Retinal pigment epithelial cell (primary cell): ENCODE data around the gene TRIO.
"Not testable (repeated sequence)": the region's sequence is repeated elsewhere in the genome, so short reads cannot be mapped to it uniquely, and the experiment has no call there.

Source experiments
- DNase-seq: peaks from one replicate; pipeline ENCODE4 v3.0.0-alpha.2; 2010; ENCODE audit warnings: low read depth
- H3K4me3 ChIP-seq: 2 replicates; pipeline ENCODE4 v1.5.1; 2011; ENCODE audit warnings: mild to moderate bottlenecking, low read length, control low read depth, moderate library complexity
- TF ChIP-seq, protein P1 (sequence below): conservative IDR thresholded peaks from 2 replicates; pipeline ENCODE4 v1.5.1; 2011; ENCODE audit warnings: low read depth, low read length, control low read depth, inconsistent platforms

TRIO gene

DNA sequence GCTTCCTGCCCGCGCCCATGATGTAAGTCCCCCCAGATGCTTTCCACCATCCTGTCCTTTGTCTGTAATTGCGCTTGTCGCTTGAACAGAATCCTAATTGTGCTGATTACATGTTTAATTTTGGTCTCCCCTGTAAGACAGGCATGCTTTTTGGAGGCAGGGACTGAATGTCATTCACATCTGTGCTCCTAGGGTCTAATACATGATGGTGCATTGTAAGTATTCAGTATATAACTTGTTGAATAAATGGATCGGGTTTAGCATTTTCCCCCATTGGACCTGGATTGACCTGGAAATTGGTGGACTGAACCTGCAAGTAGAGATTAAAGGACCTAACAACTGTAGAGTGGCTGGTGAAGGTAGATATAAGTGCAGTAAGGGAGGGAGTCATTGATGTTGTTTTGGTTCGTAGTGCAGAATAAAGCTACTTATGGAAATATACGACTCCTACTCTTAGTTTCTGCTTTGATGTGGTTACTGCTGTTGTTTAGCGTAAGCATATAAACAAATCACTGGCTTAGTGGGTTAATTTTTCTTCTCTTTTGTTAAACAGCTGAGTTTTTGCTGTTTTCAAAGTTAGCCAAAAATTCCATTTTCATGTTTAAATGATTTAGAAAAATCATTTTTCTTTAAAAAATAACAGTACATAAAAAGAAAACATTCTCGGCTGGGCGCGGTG lies 57.3 kb downstream of the TRIO start:
- no peak overlapping the region for H3K4me3 ChIP-seq

DNA sequence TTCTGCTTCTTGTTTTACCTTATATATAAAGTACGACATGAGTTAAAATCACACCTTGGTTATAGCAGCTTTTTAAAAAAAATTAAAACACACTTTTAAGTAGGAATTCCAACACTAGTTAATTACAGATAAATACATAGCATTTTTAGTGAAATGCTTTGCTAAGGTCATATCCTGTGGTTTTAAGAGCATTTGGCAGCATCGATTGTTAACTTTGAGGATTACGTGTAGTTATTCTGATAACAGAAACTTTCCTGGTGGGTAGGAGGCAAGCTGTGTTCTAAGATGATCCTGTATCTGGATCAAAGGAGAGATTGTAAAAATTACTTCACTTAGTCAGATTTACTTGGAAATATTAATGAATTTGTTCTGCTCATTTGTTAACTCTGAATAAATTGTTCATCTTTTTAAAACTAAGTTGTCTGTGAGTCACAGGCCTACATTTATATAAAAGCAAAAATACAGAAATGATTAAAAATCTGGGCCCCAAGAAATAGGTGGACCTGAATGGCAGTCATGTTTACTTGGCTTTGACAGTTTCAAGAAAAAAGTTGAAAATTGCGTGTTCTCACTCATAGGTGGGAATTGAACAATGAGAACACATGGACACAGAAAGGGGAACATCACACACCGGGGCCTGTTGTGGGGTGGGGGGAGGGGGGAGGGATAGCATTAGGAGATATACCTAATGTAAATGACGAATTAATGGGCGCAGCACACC lies 58.3 kb downstream of the TRIO start:
- TF ChIP-seq, protein P1, sequence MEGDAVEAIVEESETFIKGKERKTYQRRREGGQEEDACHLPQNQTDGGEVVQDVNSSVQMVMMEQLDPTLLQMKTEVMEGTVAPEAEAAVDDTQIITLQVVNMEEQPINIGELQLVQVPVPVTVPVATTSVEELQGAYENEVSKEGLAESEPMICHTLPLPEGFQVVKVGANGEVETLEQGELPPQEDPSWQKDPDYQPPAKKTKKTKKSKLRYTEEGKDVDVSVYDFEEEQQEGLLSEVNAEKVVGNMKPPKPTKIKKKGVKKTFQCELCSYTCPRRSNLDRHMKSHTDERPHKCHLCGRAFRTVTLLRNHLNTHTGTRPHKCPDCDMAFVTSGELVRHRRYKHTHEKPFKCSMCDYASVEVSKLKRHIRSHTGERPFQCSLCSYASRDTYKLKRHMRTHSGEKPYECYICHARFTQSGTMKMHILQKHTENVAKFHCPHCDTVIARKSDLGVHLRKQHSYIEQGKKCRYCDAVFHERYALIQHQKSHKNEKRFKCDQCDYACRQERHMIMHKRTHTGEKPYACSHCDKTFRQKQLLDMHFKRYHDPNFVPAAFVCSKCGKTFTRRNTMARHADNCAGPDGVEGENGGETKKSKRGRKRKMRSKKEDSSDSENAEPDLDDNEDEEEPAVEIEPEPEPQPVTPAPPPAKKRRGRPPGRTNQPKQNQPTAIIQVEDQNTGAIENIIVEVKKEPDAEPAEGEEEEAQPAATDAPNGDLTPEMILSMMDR = no peak
- peak; percentile 40 for DNase-seq
- no peak overlapping the region for H3K4me3 ChIP-seq

More for the DNA sequence above, 57.3 kb downstream of the TRIO start:
- no peak for DNase-seq
- TF ChIP-seq, protein P1 = no peak

DNA sequence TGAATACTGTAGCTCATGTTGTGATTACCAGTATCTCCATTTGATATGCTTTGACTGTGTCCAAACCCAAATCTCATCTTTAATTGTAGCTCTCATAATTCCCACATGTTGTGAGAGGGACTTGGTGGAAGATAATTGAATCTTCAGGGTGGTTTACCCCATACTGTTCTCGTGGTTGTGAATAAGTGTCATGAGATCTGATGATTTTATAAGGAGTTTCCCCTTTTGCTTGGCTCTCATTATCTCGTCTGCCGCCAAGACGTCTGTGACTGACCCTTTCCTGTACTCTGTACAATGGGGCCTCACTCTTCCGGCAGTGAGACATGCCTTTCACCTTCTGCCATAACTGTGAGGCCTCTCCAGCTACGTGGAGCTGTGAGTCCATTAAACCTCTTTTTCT lies 59.3 kb downstream of the TRIO start:
- DNase-seq = no peak
- TF ChIP-seq, protein P1 = no peak
- H3K4me3 ChIP-seq = no peak overlapping the region

DNA sequence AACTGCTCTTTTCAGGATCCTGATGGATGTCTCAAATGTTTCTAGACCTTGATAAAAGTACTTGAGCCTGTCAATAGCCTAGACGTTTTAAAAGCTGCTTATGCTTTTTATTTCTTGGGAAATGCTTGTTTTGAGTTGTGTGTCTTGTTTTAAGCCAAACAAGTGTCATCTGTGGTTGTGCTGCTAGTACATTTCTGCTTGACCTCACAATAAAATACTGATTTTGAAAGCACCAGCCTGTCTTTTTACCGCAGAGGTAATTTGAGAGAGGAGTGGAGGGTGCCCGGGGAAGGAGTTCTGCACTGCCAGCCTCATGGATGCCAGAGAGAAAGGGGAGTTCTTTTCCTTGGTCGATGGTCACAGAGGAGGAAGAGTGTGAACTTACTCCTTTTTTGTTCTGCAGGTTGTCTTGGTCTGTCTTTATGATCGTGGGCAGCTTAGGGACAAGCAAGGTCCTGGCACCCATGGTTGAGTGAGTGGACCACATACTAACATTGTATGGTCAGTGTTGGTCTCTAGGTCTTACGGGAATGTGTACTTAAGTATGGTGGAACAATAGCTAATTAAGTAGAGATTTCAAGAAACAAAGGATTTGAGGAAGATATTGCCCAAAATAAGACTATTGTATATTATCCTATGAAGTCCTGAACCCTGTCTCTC lies 61.0 kb downstream of the TRIO start:
- no peak for DNase-seq
- TF ChIP-seq, protein P1 = no peak
- H3K4me3 ChIP-seq = no peak overlapping the region

DNA sequence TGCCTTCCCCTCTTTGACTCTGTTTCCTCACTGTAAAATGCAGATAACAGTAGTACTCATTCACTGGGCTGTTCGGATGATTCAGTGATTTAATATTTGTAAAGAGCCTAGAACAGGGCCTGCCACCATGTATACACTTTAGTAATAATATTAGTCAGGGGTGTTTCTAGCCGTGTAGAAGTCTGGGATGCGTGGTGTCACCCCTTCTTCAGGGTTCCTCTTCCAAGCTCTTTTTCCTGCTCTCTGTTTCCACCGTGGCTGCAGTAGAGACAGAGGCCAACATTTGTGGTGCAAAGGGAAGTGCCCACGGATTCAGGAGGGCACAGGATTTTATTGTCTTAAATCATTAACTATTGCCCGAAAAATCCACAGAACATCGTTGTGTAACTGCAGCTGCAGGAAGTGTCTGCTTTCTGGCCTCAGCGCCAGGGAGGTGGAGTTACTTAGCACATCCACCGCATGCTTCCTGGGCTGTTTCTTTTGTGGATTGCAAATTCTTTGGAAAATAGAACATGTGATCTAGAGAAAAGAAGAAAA lies 61.7 kb downstream of the TRIO start:
- peak overlapping the region; percentile 5 for H3K4me3 ChIP-seq
- TF ChIP-seq, protein P1 = no peak
- no peak for DNase-seq

DNA sequence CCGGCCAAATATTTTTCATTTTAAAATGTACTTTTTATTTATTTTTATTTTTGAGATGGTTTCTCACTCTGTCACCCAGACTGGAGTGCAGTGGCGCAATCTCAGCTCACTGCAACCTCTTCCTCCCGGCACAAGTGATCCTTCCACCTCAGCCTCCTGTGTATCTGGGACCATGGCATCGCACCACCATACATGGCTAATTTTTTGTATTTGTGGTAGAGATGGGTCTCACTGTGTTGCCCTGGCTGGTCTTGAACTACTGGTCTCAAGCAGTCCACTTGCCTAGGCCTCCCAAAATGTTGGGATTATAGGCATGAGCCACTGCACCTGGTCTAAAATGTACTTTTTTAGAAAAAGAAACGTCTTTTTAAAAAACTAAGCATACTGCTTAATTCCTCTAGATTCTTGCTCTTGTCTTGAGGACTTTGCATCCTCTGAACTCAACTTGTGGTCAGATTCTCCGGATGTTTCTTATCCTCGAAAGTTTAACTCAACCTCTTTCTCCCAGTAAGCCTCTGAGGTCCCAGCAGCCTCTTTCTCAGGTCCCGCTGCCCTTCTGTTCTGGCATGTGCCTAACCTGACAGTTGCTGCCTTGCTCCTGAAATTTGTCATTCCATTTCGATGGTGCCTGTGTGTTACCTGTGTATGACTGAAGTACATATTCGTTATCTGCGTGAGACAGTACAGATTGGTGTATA lies 63.0 kb downstream of the TRIO start:
- TF ChIP-seq, protein P1 = no peak
- no peak for DNase-seq
- H3K4me3 ChIP-seq = no peak overlapping the region

DNA sequence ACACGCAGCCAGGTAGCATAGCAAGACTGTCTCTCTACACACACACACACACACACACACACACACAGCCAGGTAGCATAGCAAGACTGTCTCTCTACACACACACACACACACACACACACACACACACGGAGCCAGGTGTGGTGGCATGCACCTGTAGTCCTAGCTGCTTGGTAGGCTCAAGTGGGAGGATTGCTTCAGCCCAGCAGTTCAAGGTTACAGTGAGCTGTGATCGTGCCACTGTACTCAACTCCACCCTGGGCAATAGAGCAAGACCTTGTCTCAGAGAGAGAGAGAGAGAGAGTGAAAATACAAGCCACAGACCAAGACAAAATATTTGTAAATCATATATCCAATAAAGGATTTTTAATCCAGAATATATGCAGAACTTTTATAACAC lies 64.3 kb downstream of the TRIO start:
- not testable (repeated sequence) for H3K4me3 ChIP-seq, DNase-seq
